ENCODE data around the gene IFI35. TPM values are rescaled to one million over a fixed set of nuclear protein-coding genes. Genes with fewer than 3 reads are reported as not detected.

IFI35 gene
- total RNA-seq, 2 donors from 2014 or later, result 23.1 to 23.8 TPM

- Mint-ChIP-seq H3K4me1 (peaks cover 43% of the 10 kb centered on the region), H3K36me3 (ENCODE audit: low read depth) (no peaks in the 10 kb centered on the region), H3K27me3 (no peaks in the 10 kb centered on the region), H3K4me3 (peak within 1 kb of the TSS; percentile 94), H3K27ac (peak within 1 kb of the TSS; percentile 89)
- no peaks in the 10 kb centered on the region for H3K9me3 ChIP-seq (ENCODE audit: control insufficient read depth, low read length, poor library complexity, severe bottlenecking)
- peak; percentile 53 for ATAC-seq
- peak; percentile 41 to 69 (median 65) for DNase-seq
These were observed 15.3 kb downstream of the IFI35 start, which contains the start of gene VAT1 for GRCh38 chr17:43021741-43022512. Gene VAT1, minus strand, starts transcription at chr17:43022385. Its CDS starts 63 bp downstream, at chr17:43022322.

- Mint-ChIP-seq H3K4me3 (peak within 1 kb of the TSS; percentile 92), H3K27me3 (no peaks in the 10 kb centered on the region)
- ATAC-seq, result peak; percentile 72
These were observed 18.1 kb downstream of the IFI35 start, which contains the start of gene RND2 for GRCh38 chr17:43024407-43025289. Gene RND2, plus strand, starts transcription at chr17:43025231. Its CDS starts 117 bp downstream, at chr17:43025348.

DNA sequence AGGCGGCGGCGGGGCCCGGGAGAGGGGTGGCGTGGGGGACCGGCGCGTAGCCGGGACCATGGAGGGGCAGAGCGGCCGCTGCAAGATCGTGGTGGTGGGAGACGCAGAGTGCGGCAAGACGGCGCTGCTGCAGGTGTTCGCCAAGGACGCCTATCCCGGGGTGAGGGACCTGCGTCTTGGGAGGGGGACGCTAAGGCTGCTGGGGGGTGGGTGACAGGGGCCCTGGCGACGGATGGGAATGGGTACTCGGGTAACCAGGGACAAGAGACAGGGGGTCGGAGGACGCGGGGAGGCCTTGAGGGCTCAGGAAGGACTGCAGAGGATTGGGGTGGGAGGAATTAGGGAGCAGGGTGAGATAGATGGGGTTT, 18.7 kb downstream of the IFI35 start:
- peak overlapping the region; percentile 92 for H3K4me3 Mint-ChIP-seq
- ATAC-seq, result no peak
- H3K27me3 Mint-ChIP-seq, result no peaks in the 10 kb centered on the region
- no peaks in the 10 kb centered on the region for H3K9me3 ChIP-seq (ENCODE audit: control insufficient read depth, low read length, poor library complexity, severe bottlenecking)
- DNase-seq, result no peak
- peak overlapping the region; percentile 95 for H3K27ac Mint-ChIP-seq
- no peaks in the 10 kb centered on the region for H3K36me3 Mint-ChIP-seq (ENCODE audit: low read depth)
- H3K4me1 Mint-ChIP-seq, result peaks cover 21% of the 10 kb centered on the region

More at GRCh38 chr17:43024407-43025289, 18.1 kb downstream of the IFI35 start, which contains the start of gene RND2:
- H3K27ac Mint-ChIP-seq, result peak within 1 kb of the TSS; percentile 95
- DNase-seq, result peak; percentile 63 to 75 (median 71)
- peaks cover 27% of the 10 kb centered on the region for H3K4me1 Mint-ChIP-seq
- no peaks in the 10 kb centered on the region for H3K9me3 ChIP-seq (ENCODE audit: control insufficient read depth, low read length, poor library complexity, severe bottlenecking)
- H3K36me3 Mint-ChIP-seq (ENCODE audit: low read depth), result no peaks in the 10 kb centered on the region

GRCh38 chr17:43025766-43026537, 19.4 kb downstream of the IFI35 start:
- H3K4me3 Mint-ChIP-seq, result peak overlapping the region; percentile 92
- ATAC-seq (no peak), DNase-seq (no peak)
- peak overlapping the region; percentile 95 for H3K27ac Mint-ChIP-seq
- H3K27me3 Mint-ChIP-seq, result no peaks in the 10 kb centered on the region
- no peaks in the 10 kb centered on the region for H3K9me3 ChIP-seq (ENCODE audit: control insufficient read depth, low read length, poor library complexity, severe bottlenecking)
- H3K36me3 Mint-ChIP-seq (ENCODE audit: low read depth), result no peaks in the 10 kb centered on the region
- peaks cover 16% of the 10 kb centered on the region for H3K4me1 Mint-ChIP-seq

DNA sequence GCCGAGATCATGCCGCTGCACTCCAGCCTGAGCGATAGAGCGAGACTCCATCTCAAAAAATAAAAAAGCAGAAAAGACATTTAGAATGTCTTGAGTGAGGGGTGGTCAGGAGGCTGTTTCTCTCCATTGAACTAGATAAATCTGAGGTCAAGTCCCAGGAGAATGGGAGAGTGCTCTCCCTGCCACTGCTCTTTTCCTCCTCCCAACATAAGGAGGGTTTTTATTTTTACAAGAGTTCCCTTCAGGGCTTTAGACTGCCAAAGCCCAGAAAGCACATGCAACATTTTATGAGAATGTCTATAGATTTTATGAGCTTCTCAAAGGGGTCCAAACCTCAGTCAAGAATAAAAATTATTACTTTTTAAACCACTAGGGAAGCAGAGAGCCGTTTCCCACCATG, 20.0 kb downstream of the IFI35 start:
- no peak for DNase-seq
- Mint-ChIP-seq H3K36me3 (ENCODE audit: low read depth) (no peaks in the 10 kb centered on the region), H3K4me1 (peaks cover 12% of the 10 kb centered on the region), H3K27me3 (no peaks in the 10 kb centered on the region), H3K4me3 (peak overlapping the region; percentile 25), H3K27ac (peak overlapping the region; percentile 95)
- no peak for ATAC-seq
- no peaks in the 10 kb centered on the region for H3K9me3 ChIP-seq (ENCODE audit: control insufficient read depth, low read length, poor library complexity, severe bottlenecking)

DNA sequence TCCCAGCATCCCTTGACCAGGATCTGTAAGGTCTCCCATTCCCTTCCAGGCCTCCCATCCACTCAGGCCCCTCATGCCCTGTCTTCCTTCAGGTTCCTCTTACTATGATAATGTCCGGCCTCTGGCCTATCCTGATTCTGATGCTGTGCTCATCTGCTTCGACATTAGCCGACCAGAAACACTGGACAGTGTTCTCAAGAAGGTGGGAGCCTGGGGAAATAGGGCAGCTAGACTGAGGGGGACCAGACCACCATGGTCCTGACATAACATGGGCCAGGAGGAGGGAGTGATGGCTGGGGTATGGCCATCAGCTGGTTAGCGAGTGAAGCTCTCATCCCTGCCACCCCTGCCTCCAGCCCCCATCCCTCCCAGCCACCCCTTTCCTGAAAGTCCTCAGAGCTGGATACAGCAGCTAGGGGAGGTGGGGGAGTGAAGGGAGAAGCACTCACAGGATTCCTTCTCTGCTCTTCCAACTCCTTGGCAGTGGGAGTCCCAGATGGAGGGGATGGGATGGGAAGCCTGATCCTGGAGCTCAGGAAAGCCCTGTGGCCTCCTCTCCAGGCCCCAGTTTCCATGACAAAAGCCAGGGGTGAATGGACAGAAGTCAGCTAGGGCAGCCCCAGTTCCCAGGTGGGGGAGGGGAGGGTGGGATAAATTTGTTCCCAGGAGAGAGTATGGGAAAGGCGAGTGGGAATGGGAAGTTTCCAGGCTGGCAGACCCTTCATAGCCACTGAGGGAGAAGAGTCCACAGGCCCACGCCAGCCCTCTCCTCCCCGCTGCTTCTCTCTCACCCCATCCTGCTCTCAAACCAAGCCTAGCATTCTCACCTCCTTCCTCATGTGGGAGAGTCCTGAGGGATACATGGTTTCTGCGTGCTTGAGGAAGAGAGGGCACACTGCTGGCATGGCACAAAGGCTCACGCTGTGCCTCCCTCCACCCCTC, 20.8 kb downstream of the IFI35 start:
- Mint-ChIP-seq H3K27ac (peak overlapping the region; percentile 51), H3K27me3 (no peaks in the 10 kb centered on the region), H3K36me3 (ENCODE audit: low read depth) (no peaks in the 10 kb centered on the region), H3K4me3 (peak overlapping the region; percentile 57), H3K4me1 (peaks cover 12% of the 10 kb centered on the region)
- ATAC-seq (no peak), DNase-seq (no peak)
- H3K9me3 ChIP-seq (ENCODE audit: control insufficient read depth, low read length, poor library complexity, severe bottlenecking), result no peaks in the 10 kb centered on the region

GRCh38 chr17:43028221-43028861, 21.8 kb downstream of the IFI35 start:
- H3K36me3 Mint-ChIP-seq (ENCODE audit: low read depth), result no peaks in the 10 kb centered on the region
- peak overlapping the region; percentile 57 for H3K4me3 Mint-ChIP-seq
- peak overlapping the region; percentile 51 for H3K27ac Mint-ChIP-seq
- H3K4me1 Mint-ChIP-seq, result peaks cover 12% of the 10 kb centered on the region
- no peaks in the 10 kb centered on the region for H3K27me3 Mint-ChIP-seq
- DNase-seq (no peak), ATAC-seq (no peak)
- no peaks in the 10 kb centered on the region for H3K9me3 ChIP-seq (ENCODE audit: control insufficient read depth, low read length, poor library complexity, severe bottlenecking)

GRCh38 chr17:43030137-43030767, 23.7 kb downstream of the IFI35 start:
- no peak for DNase-seq
- peaks cover 5% of the 10 kb centered on the region for H3K4me1 Mint-ChIP-seq
- H3K36me3 Mint-ChIP-seq (ENCODE audit: low read depth), result no peaks in the 10 kb centered on the region
- peak overlapping the region; percentile 62 for H3K27ac Mint-ChIP-seq
- no peak for ATAC-seq
- H3K4me3 Mint-ChIP-seq, result no peak overlapping the region
- no peaks in the 10 kb centered on the region for H3K27me3 Mint-ChIP-seq
- H3K9me3 ChIP-seq (ENCODE audit: control insufficient read depth, low read length, poor library complexity, severe bottlenecking), result no peaks in the 10 kb centered on the region

GRCh38 chr17:43031666-43032065, 25.1 kb downstream of the IFI35 start:
- Mint-ChIP-seq H3K27ac (no peak overlapping the region), H3K4me1 (peaks cover 4% of the 10 kb centered on the region), H3K36me3 (ENCODE audit: low read depth) (no peaks in the 10 kb centered on the region), H3K4me3 (no peak overlapping the region), H3K27me3 (no peaks in the 10 kb centered on the region)
- no peaks in the 10 kb centered on the region for H3K9me3 ChIP-seq (ENCODE audit: control insufficient read depth, low read length, poor library complexity, severe bottlenecking)
- no peak for DNase-seq
- no peak for ATAC-seq

GRCh38 chr17:43033948-43034881, 27.6 kb downstream of the IFI35 start:
- Mint-ChIP-seq H3K36me3 (ENCODE audit: low read depth) (no peaks in the 10 kb centered on the region), H3K4me3 (no peak overlapping the region), H3K27me3 (no peaks in the 10 kb centered on the region), H3K4me1 (peaks cover 2% of the 10 kb centered on the region), H3K27ac (no peak overlapping the region)
- no peaks in the 10 kb centered on the region for H3K9me3 ChIP-seq (ENCODE audit: control insufficient read depth, low read length, poor library complexity, severe bottlenecking)
- DNase-seq (no peak), ATAC-seq (no peak)

All from T-helper 17 cell (primary cell).